ENCODE measurements around the gene HAUS3. TPM values are rescaled to one million over a fixed set of nuclear protein-coding genes. Genes with fewer than 3 reads are reported as not detected.
A peak's percentile ranks its signal among the peaks of the same experiment; 100 is the strongest.

HAUS3 gene
- total RNA-seq, 1 experiment from 2014 or later = 18.0 TPM

GRCh38 chr4:2285613-2286381 is 43.9 kb upstream of the HAUS3 start:
- Histone ChIP-seq H3K9ac (ENCODE audit: extremely low read depth, insufficient read length, low read length) (no peak overlapping the region), H3K27me3 (ENCODE audit: insufficient read depth, low read length) (no peaks in the 10 kb centered on the region), H3K14ac (ENCODE audit: insufficient read depth, low read length) (no peak overlapping the region), H2BK20ac (ENCODE audit: low read depth, low read length, poor library complexity, severe bottlenecking) (no peak overlapping the region), H4K20me1 (ENCODE audit: control insufficient read depth, insufficient read depth, insufficient read length) (no peaks in the 10 kb centered on the region), H2BK15ac (ENCODE audit: low read depth, low read length) (no peak overlapping the region), H4K5ac (ENCODE audit: insufficient read length, low read depth, low read length) (no peak overlapping the region), H3K56ac (ENCODE audit: insufficient read length, low read depth, low read length) (no peak overlapping the region), H3K23me2 (ENCODE audit: insufficient read length, low read depth, low read length, poor library complexity, severe bottlenecking) (no peaks in the 10 kb centered on the region), H2AFZ (ENCODE audit: low read length) (no peak overlapping the region), H3K79me2 (ENCODE audit: insufficient read depth, low read length) (no peaks in the 10 kb centered on the region), H3K23ac (ENCODE audit: insufficient read length, low read depth, low read length) (no peak overlapping the region), H3K18ac (ENCODE audit: insufficient read length, low read depth, low read length) (no peak overlapping the region), H3K27ac (ENCODE audit: insufficient read length, low read depth, low read length) (no peak overlapping the region), H4K8ac (replicated peaks; ENCODE audit: insufficient read length, low read depth, low read length) (no peak overlapping the region), H3K79me1 (ENCODE audit: insufficient read depth, low read depth, low read length, poor library complexity, severe bottlenecking) (no peaks in the 10 kb centered on the region), H2AK5ac (ENCODE audit: insufficient read length, low read length) (no peak overlapping the region), H3K4me1 (ENCODE audit: insufficient read depth, low read length) (no peaks in the 10 kb centered on the region; the same call in 1 of the 2 replicates), H2BK12ac (ENCODE audit: insufficient read length, low read depth, low read length) (no peak overlapping the region), H3K4ac (ENCODE audit: low read depth, low read length) (no peak overlapping the region), H2BK5ac (ENCODE audit: insufficient read length, low read length) (no peak overlapping the region), H3K4me2 (ENCODE audit: insufficient read depth, insufficient read length, low read length) (no peak overlapping the region), H4K91ac (ENCODE audit: insufficient read length, low read depth, low read length) (no peak overlapping the region), H2BK120ac (ENCODE audit: low read depth, low read length, poor library complexity, severe bottlenecking) (no peak overlapping the region), H3T11ph (ENCODE audit: low read length) (no peak overlapping the region), H3K9me3 (ENCODE audit: control insufficient read depth, low read depth, low read length) (no peaks in the 10 kb centered on the region)
- Mint-ChIP-seq H3K4me3 (no peak overlapping the region), H3K27ac (peak overlapping the region in 1 of 3 experiments; percentile 74; a peak in 1 of 7 replicates), H3K4me1 (peaks cover 4 to 15% of the 10 kb centered on the region in 2 experiments; a peak in 3 of 4 replicates), H3K36me3 (ENCODE audit: insufficient read depth in 1 of 3, low read depth in 3 of 3) (no peaks in the 10 kb centered on the region), H3K27me3 (ENCODE audit: low read depth) (peaks cover 3% of the 10 kb centered on the region), H3K9me3 (no peaks in the 10 kb centered on the region)
- TF ChIP-seq CTCF (conservative IDR thresholded peaks at IDR 0.05) = no peak
- no peak for DNase-seq
- WGBS (ENCODE audit: extremely low coverage, insufficient read length, low lambda C conversion rate) = no CpG with 5 or more reads among the region's 27 CpGs
